ENCODE measurements around the gene ZNF784. TPM values are rescaled to one million over a fixed set of nuclear protein-coding genes. Genes with fewer than 3 reads are reported as not detected.

ZNF784 gene
- total RNA-seq, 1 donor from 2014 or later, result 12.9 TPM

DNA sequence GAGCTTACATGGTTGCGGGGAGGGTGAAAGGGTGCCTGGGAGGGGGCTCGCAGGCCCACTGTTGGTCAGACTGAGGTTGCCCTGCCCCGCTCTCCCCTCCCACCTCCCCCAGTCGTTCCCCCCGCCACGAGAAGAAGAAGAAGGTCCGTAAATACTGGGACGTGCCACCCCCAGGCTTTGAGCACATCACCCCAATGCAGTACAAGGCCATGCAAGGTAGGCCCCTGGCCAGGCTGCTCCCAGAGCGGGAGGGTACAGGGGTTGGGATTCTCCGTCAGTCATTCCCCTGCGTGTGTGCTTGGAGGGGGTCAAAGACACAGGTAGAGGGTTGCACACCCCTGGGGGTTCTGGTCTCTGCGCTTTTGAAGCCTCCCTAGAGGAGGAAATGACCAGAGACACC lies 36.0 kb upstream of the ZNF784 start:
- no peaks in the 10 kb centered on the region for H3K9me3 Mint-ChIP-seq
- peaks cover 20% of the 10 kb centered on the region for H3K36me3 Mint-ChIP-seq
- TF ChIP-seq, protein P1, sequence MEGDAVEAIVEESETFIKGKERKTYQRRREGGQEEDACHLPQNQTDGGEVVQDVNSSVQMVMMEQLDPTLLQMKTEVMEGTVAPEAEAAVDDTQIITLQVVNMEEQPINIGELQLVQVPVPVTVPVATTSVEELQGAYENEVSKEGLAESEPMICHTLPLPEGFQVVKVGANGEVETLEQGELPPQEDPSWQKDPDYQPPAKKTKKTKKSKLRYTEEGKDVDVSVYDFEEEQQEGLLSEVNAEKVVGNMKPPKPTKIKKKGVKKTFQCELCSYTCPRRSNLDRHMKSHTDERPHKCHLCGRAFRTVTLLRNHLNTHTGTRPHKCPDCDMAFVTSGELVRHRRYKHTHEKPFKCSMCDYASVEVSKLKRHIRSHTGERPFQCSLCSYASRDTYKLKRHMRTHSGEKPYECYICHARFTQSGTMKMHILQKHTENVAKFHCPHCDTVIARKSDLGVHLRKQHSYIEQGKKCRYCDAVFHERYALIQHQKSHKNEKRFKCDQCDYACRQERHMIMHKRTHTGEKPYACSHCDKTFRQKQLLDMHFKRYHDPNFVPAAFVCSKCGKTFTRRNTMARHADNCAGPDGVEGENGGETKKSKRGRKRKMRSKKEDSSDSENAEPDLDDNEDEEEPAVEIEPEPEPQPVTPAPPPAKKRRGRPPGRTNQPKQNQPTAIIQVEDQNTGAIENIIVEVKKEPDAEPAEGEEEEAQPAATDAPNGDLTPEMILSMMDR (IDR thresholded peaks at IDR 0.05; ENCODE audit: unreplicated experiment), result no peak
- H3K27me3 Mint-ChIP-seq (ENCODE audit: low read depth), result no peaks in the 10 kb centered on the region
- no peak for DNase-seq (ENCODE audit: low spot score in 2 of 2, unreplicated experiment in 2 of 2)
- H3K4me1 Mint-ChIP-seq, result peaks cover 32% of the 10 kb centered on the region
- no peak overlapping the region for H3K4me3 Mint-ChIP-seq
- H3K27ac Mint-ChIP-seq, result no peak overlapping the region

DNA sequence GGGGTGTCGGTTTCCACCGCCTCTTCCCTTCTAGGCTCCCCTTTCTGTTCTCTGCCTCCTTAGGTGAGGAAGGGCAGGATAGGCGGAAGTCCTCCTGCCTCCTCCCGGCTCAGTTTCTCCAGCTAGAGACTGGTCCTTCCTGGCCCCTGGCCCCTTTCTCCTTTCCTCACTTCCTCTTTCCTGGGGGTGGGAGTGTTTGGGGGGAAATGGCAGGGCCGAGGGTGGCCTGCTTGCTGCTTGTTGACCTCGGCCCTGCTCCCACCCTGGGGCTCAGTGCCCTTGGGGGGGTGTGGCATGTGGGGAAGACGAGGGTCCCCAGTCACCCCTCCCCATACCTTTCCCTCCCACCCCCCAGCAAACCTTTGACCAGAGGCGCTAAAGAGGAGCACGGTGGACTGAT lies 35.5 kb upstream of the ZNF784 start:
- Mint-ChIP-seq H3K4me1 (peaks cover 32% of the 10 kb centered on the region), H3K4me3 (no peak overlapping the region), H3K9me3 (no peaks in the 10 kb centered on the region), H3K36me3 (peaks cover 20% of the 10 kb centered on the region), H3K27ac (no peak overlapping the region), H3K27me3 (ENCODE audit: low read depth) (no peaks in the 10 kb centered on the region)
- DNase-seq (ENCODE audit: low spot score in 2 of 2, unreplicated experiment in 2 of 2), result no peak
- TF ChIP-seq, protein P1 (IDR thresholded peaks at IDR 0.05; ENCODE audit: unreplicated experiment), result no peak

DNA sequence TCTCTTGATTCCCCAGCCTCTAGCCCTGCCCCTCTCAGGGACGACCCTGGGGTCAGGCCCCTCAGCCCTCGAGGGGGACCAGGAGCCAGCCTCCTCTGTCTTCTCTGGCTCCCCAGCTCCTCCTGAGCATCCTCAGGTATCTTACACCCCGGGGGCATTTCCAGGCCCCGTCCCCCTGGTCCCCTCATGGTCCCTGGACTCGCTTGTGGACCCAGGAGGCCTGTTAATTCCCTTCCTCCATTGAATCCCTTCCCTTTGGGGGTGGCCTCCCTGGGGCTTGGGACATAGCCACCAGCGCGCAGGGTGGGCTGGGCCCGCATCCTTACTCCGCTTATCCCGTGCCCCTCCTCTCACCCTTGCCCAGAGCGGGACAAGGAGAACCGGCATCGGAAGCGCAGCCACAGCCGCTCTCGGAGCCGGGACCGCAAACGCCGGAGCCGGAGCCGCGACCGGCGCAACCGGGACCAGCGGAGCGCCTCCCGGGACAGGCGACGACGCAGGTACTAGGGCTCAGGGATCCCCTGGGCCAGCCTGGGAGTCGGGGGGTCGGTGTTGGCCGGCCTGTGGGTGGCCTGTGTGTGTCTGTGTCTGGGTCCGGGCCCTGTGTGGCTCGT lies 34.6 kb upstream of the ZNF784 start:
- Mint-ChIP-seq H3K4me3 (no peak overlapping the region), H3K27me3 (ENCODE audit: low read depth) (no peaks in the 10 kb centered on the region), H3K9me3 (no peaks in the 10 kb centered on the region), H3K36me3 (peaks cover 18% of the 10 kb centered on the region), H3K27ac (no peak overlapping the region), H3K4me1 (peaks cover 32% of the 10 kb centered on the region)
- no peak for DNase-seq (ENCODE audit: low spot score in 2 of 2, unreplicated experiment in 2 of 2)
- TF ChIP-seq, protein P1 (IDR thresholded peaks at IDR 0.05; ENCODE audit: unreplicated experiment), result no peak

DNA sequence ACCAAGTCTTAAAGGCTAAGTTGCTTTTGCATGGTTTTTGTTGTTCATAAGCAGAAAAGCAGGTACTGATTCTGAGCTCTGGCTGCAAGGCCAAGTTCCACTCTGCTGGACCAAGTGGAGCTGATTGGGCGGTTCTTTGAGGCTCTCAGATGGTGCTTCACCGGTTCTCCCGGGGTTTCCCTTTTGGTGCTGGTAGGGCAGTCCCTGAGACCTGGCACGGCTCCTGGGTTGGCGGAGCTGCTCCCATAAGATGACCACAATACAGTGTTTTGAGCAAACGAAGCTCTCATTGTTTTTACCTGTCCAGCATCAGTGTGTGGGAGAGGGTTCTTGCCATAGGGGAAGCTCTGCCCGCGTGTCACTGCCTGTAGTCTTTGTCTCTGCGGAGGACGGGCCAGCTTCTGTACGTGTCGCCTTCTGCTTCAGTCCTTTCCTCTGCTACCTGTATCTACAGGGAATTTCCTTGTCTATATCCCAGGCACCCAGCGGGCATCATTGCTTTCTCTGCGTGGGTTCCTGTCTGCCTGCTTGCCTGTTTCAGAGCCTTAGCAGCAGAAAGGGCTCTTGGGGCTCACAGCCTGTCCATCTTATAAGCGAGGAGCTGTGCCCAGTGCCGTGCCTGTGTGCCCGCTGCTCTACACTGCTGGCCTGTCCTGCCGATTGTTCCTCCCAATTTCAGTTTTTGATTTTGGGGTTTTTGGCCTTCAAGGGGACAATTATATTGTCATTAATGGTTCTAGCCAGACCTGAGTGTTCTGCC lies 32.8 kb upstream of the ZNF784 start:
- Mint-ChIP-seq H3K4me3 (peak overlapping the region; percentile 95), H3K9me3 (no peaks in the 10 kb centered on the region), H3K36me3 (peaks cover 7% of the 10 kb centered on the region), H3K27me3 (ENCODE audit: low read depth) (no peaks in the 10 kb centered on the region), H3K27ac (peak overlapping the region; percentile 50), H3K4me1 (peaks cover 32% of the 10 kb centered on the region)
- TF ChIP-seq, protein P1 (IDR thresholded peaks at IDR 0.05; ENCODE audit: unreplicated experiment), result no peak
- DNase-seq (ENCODE audit: low spot score in 2 of 2, unreplicated experiment in 2 of 2), result no peak

DNA sequence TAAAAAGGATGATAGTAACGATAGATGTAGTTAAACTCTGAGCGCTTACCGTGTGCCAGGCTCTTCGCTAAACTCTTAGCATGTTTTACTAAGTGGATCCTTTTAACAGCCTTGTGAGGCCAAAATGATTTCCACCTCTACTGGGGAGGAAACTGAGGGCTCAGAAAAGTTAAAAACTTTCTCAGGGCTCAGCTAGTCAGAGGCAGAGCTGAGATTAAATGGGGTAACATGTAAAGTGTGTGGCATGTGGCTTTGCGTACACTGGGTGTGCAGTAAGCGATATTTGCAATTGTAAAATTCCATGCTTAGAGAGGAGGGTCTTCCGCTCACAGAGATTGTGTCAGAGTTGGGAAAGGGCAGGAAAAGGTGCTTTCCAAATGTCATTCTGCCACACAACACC lies 32.2 kb upstream of the ZNF784 start:
- TF ChIP-seq, protein P1 (IDR thresholded peaks at IDR 0.05; ENCODE audit: unreplicated experiment), result no peak
- Mint-ChIP-seq H3K9me3 (no peaks in the 10 kb centered on the region), H3K4me3 (peak overlapping the region; percentile 95), H3K4me1 (peaks cover 30% of the 10 kb centered on the region), H3K36me3 (peaks cover 4% of the 10 kb centered on the region), H3K27ac (peak overlapping the region; percentile 97), H3K27me3 (ENCODE audit: low read depth) (no peaks in the 10 kb centered on the region)
- no peak for DNase-seq (ENCODE audit: low spot score in 2 of 2, unreplicated experiment in 2 of 2)

Data from mesothelial cell of epicardium (in vitro differentiated cells).